GM19452 (cell line): Measurements from ENCODE around the gene CERT1.

Source experiments
- ATAC-seq: cut with Tn5 transposase; IDR thresholded peaks from one replicate; pipeline ENCODE4 v1.9.1; 2021; ENCODE audit not compliant: unreplicated experiment

Gene CERT1

GRCh38 chr5:75481024-75481423 is 30.4 kb downstream of the CERT1 start:
- no peak for ATAC-seq

DNA sequence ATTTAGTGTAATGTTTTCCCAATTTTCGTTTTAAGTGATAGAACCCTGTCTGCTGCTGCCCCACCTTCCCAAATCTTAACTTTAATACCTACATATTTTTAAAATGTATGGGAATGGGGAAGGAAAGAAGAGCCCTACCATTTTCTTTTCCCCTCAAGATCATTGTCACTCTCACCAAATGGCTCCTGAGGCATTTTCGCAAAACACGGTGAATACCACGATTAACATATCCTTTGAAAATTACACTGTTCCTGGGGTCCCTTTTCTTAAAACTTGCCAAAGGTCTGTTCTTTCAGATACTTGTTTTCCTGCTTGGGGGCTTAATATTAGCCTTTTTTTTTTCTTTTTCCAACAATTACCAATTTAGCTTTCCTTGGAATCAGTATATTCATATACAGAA is 36.1 kb downstream of the CERT1 start:
- no peak for ATAC-seq

DNA sequence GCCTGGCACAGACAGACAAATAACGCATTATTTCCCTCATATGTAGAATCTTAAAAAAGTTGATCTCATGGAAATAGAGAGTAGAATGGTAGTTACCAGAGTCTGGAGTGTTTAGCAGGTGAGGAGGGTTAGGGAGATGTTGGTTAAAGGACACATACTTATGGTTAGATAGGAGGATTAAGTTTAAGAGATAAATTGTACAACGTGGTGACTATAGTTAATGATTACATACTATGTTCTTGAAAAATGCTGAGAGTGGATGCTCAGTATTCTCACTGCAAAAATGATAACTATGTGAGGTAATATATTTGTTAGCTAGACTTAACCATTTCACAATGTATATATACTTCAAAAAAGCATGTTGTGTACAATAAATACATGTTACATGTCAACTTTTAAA is 38.0 kb downstream of the CERT1 start:
- no peak for ATAC-seq

DNA sequence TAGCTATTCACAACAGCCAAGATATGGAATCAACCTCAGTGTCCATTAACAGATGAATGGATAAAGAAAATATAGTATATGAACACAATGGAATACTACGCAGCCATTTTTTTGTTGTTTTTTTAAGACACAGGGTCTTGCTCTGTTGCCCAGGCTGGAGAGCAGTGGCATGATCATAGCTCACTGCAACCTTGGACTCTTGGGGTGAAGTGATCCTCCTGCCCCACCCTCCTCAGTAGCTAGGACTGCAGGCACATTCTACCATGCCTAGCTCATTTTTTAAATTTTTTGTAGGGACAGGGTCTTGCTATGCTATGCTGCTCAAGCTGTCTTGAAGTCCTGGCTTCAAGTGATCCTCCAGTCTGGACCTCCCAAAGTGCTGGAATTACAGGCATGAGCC is 38.5 kb downstream of the CERT1 start:
- no peak for ATAC-seq

- no peak for ATAC-seq
These were observed 40.2 kb downstream of the CERT1 start for GRCh38 chr5:75471193-75471592.

DNA sequence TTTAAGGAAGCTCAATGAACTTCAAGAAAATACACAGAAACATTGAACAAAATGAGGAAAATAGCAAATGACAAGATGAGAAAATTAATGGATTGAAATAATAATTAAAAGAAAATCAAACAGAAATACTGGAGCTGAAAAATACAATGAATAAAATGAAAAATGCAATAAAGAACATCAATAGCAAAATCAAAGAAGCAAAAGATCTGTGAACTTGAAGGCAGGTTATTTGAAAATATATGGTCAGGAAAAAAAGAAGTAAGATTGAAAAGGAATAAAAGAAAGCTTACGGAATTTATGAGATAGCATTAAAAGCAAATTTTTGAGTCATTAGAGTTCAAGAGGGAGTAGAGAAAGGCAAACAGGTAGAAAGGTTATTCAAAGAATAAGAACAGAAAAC is 42.4 kb downstream of the CERT1 start:
- no peak for ATAC-seq

- no peak for ATAC-seq
These were observed 42.8 kb downstream of the CERT1 start for GRCh38 chr5:75468593-75468992.

DNA sequence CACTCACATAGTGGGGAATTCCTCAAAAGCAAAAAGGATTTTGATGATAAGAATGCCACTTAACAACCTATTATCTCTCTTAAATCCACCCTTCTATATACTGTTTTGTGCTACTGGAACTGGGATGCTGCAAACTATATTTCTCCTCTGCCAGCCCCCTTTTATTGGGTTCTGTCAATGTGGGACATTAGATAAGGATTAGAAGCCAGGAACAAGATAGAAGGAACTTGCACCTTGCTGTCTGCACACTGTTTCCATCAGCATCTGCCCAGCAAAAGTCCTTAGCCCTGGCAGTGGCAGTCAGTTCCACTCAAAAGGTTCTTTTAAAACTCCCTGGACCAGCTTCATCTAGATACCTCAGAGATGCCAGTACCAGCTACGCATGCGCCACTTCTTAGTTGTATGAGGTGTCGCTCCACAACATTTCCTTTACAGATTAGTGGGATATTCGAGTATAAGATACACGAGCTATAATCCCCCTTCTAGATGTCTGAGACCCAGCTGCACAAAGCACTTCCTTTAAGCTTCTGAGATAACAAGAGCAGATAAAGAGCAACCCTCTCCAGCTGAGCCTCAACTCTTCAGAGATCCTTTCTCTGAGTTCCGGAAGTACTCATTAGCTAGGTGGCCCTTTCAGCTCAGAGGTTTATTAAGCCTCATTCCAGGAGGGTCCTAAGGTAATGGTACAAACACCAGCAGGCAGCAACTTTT is 45.3 kb downstream of the CERT1 start:
- ATAC-seq = no peak

DNA sequence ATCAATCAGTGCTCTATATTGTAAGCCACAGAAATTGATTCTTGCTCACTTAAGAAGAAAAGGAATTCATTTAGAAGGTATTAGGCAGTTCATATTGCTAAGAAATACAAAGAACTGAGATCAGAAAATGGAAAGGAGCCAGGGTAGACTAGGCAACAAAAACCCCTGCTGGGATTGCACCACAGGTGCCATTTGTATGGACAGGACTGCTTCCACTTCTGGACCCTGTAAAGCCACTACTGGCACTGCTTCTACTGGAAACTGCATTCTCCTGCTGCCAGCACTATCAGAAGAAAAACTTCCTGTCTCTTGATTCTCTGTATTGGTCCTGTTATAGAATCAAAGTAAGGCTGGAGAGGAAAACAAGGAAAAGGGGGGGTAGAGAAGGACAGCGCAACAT is 45.9 kb downstream of the CERT1 start:
- ATAC-seq = no peak

- ATAC-seq = no peak
These were observed 47.7 kb downstream of the CERT1 start for GRCh38 chr5:75463726-75464125.

DNA sequence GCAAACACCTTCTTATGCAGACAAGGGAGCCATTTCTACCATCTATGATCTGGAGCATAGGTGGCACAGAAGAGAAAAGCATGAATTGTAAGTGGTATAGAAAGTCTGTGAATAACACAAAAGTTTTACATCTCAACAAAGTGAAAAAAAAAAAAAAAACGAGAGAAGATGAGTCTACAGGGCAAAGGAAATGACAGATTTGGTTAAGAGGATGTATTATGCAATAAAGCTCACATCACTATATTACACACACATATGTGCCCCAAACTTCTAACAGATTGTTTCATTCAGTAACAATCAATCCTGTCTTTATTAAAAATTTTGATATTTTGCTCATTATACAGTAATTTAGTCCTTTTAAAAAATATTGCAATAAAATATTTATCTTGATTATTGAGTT is 49.8 kb downstream of the CERT1 start:
- no peak for ATAC-seq

DNA sequence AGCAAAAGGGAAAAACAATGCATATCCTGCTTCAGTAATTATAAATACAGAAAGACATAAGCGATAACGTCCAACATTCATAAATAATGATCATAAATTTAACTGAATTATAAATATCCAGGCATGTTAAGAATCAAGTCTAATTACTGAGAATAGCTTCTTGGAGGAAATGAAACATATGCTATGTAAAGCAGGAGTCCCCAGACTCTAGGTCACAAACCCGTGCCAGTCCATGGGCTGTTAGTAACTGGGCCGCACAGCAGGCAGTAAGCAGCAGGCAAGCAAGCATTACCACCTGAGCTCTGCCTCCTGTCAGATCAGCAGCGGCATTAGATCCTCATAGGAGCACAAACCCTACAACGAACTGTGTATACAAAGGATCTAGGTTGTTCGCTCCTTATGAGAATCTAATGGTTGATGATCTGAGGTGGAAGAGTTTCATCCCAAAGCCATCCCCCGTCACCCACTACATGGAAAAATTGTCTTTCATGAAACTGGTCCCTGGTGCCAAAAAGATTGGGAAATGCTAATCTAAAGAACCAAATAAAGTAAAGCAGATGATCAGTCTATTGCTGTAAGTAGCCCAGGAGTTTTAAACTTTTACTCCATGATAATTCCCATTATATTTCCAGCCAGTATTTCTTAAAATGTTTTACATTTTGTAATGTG is 50.4 kb downstream of the CERT1 start:
- peak; percentile 78 for ATAC-seq

GRCh38 chr5:75460532-75460931 is 50.9 kb downstream of the CERT1 start:
- peak; percentile 26 for ATAC-seq

- no peak for ATAC-seq
These were observed 53.7 kb downstream of the CERT1 start for GRCh38 chr5:75457691-75458090.

DNA sequence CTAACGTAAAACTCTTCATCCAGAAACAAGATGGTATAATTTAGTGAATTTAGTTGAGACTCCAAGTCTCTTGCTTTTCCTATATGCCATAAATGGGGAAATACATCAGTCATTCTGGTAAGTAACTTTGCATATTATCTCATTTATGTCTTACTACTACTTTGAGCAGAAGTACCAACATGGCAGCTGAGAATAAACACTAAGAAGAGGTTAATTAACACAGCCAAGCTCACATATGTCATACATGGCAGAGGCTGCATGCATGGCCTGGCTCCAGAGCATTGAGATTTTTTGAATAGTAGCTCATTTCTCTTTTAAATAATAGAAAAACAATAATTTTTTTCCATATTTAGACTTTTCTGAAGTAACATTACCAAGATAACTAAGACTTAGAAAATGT is 54.3 kb downstream of the CERT1 start:
- ATAC-seq = no peak

- ATAC-seq = no peak
These were observed 61.4 kb downstream of the CERT1 start for GRCh38 chr5:75450069-75450468.

DNA sequence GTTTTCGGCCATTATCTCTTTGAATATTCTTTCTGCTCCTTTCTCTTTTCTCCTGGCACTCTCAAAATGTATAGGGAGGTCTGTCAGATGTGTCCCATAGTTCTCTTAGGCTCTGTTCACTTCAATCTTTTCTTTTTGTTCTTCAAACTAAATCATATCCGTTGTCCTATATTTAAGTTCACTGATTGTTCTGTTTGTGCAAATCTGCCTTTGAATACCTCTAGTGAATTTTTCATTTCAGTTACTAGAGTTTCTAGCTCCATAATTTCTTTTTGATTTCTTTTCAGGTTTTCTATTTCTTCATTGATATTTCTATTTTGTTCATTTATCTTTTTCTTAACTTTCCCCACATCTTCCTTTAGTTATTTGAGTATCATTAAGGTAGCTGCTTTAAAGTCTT is 65.4 kb downstream of the CERT1 start:
- no peak for ATAC-seq

- ATAC-seq = no peak
These were observed 69.9 kb downstream of the CERT1 start for GRCh38 chr5:75441560-75441959.

DNA sequence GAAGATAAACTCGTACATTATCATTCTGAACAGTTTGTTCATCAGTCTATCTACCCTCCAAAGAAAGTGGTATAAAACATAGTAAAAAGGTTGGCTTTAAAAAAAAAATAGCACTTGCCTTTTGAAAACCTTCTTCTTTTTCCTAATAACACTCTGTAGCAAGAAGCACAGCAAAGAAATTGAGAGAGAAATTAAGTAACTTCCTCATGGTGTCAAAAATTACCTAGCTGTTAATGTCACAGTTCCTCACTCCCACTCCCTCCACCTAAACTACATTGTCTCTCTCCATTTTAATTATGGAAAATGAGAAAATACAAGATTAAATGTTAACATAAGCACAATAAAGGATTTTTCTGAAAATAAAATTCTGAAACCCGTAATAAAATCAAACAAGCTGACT is 72.2 kb downstream of the CERT1 start:
- ATAC-seq = no peak

- ATAC-seq = no peak
These were observed 72.7 kb downstream of the CERT1 start for GRCh38 chr5:75438722-75439121.

DNA sequence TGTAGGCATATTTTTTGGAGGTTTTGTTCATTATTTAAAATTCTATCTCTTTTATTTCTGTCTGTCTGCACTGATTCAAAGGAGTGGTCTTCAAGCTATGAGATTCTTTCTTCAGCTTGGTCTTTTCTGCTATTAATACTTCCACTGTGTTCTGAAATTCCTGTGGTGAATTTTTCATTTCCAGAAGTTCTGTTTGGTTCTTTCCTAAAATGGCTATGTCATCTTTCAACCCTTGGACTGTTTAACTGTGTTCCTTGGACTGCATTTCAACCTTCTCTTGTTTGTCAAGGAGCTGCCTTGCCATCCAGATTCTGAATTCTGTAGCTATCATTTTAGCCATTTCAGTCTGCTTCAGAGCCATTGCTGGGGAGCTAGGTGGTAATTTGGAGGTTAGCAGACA is 76.3 kb downstream of the CERT1 start:
- ATAC-seq = no peak

DNA sequence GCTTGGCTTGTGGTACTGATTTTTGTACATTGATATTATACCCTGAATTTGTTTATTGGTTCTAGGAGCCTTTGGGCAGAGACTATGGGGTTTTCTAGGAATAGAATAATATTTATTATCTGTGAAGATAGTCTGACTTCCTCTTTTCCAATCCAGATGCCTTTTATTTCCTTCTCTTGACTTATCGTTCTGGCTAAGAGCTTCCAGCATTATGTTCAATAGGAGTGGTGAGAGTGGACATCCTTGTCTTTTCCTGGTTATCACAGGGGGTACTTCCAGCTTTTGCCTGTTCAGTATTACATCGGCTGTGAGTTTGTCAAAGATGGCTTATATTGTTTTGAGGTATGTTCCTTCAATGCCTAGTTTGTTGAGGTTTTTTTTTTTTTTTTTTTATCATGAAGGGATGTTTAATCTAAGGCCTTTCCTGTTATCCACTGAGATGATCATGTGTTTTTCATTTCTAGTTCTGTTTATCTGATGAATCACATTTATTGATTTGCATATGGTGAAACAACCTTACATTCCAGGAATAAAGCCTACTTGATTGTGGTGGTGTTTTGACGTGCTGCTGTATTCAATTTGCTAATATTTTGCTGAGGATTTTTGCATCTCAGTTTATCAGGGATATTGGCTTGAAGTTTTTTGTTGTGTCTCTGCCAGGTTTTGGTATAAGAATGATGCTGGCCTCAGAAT is 77.5 kb downstream of the CERT1 start:
- ATAC-seq = no peak
